SK-N-MC (cell line): ENCODE data around the gene ZNF407.

ENCODE experiments used
- EZH2 ChIP-seq: fragments of 200-600 bp; sonication (generic); IDR thresholded peaks from one replicate; pipeline ENCODE4 v1.6.1; 2017; ENCODE audit warnings: antibody characterized with exemption
- POLR2AphosphoS5 ChIP-seq: IDR thresholded peaks from 2 replicates; pipeline ENCODE4 v1.6.1; 2012; ENCODE audit warnings: mild to moderate bottlenecking, low read depth, low read length, borderline replicate concordance

- TF ChIP-seq POLR2AphosphoS5 (no peak), EZH2 (no peak)
Observed at GRCh38 chr18:74933930-74934329, 336.3 kb downstream of the ZNF407 start.
